ENCODE results near the gene CDO1.

The CDO1 gene

DNA sequence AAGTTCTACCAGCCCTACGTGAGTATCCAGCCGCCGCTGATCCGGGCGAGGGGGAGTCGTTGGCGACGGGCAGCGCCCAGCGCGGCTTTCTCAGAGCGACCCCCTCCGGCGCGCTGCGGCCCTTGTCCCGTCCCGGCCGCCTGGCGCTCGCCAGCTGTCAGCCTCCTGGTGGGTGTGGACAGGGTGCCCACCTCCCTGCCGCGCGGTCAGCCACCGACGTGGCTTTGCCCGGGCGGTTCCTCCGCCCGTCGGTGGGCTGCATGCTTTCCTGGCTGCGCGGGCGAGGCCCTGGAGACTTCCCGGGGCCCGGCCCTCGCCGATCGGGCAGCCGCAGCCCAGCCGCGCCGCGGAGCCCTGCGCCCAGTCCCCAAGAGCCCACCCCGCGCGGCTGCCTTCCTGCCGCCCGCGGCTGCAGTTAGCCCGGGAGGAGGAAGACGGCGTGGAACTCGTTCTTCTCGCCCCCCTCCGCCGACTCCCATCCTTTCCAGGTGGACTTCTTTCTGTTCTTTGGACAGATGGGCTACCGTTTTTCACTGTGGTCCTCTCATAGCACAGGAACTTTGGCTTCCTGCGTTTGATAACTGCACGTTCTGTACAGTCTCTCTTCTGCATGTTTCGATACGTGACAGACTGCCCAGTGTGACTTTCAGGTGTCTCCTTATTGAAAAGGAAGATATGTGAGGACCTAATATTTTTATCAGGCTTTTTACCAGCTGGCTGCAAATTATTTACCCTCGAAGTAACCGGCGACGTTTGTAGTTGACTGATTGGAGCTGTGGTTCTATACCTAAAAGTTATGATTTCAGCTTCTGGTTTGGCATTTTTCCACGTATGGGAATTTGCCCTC is 25.9 kb upstream of the CDO1 start:
- H3K27ac ChIP-seq: peak overlapping the region; percentile 88
- TF ChIP-seq CTCF (conservative IDR thresholded peaks at IDR 0.05): peak; percentile 44

DNA sequence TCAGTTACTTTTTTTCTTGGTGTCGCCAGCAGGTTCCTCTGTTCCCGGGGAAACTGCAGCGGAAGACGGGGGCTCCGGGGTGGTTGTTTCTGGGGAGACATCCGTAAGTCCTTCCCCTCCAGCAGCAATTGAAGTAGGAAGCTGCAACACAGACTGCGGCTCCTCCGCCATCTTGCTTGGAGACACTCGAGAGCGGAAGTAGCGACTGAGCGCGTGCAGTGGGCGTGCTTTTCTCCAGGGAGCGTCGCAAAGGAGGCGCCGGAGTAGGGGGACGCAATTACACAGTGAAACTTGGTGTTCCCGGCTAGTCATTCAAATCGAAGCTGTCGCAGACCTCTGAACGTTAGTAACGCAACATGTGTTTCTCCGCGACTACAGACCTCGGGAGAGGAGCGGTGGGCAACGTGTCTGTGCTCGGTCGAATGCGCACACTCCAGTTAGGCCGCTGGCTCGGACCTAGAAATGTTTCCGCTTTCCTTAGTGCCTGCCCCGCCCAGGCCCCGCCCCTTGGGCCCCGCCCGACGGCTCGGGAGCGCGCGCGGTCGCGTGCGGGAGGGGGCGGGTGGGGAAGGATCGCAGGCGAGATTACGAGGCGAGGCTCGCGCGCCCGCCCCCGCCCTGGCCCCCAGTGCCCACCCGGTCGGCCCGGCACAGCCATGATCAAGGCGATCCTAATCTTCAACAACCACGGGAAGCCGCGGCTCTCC is 25.1 kb upstream of the CDO1 start, which contains the start of the genes AP3S1 and ATG12:
TSS of gene AP3S1 (plus strand) at position 554 of the 707 bp plus-strand sequence. CDS start at position 657, 103 bp downstream.
TSS of gene ATG12 (minus strand) at position 184 of the 707 bp plus-strand sequence. CDS start at position 171, 13 bp downstream.
- TF ChIP-seq CTCF (conservative IDR thresholded peaks at IDR 0.05): no peak

GRCh38 chr5:115840873-115841272 is 24.4 kb upstream of the CDO1 start:
- peak overlapping the region; percentile 88 for H3K27ac ChIP-seq
- no peak for TF ChIP-seq CTCF (conservative IDR thresholded peaks at IDR 0.05)

More for the DNA sequence above, 25.1 kb upstream of the CDO1 start, which contains the start of the genes AP3S1 and ATG12:
- H3K27ac ChIP-seq: peak within 1 kb of the TSS; percentile 88

GRCh38 chr5:115838885-115839518 is 22.5 kb upstream of the CDO1 start:
- peak; percentile 76 for TF ChIP-seq CTCF (conservative IDR thresholded peaks at IDR 0.05)
- no peak overlapping the region; the same call in 1 of the 2 replicates for H3K27ac ChIP-seq

GRCh38 chr5:115835481-115835880 is 19.0 kb upstream of the CDO1 start:
- TF ChIP-seq CTCF (conservative IDR thresholded peaks at IDR 0.05): no peak
- no peak overlapping the region for H3K27ac ChIP-seq

DNA sequence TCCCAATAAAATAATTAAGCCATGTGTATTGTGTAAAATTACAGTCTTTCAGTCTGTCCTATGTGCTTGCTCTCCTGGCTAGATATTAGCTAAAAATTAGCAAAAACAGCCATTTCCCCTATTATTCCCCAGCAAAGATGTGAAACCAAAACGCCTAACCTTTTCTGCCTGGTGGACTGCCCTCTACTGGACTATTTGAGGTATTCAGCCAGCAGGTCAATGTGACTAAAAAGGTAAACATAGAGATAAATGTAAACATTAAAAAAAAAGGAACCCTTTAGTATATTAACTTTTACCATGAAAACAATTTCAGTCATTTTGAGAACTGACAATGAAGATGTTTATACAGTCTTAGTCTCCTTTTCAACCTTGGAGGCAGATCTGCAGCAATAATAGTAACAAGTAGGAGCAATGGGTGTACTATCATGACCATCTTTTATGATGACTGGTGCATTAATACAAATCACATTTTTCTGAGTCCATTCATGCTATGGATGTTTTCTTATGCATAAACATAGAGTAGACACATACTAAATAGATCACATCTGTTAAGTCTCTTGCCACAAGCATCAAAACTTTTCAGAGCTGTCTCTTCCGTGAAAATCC is 14.8 kb upstream of the CDO1 start:
- TF ChIP-seq CTCF (conservative IDR thresholded peaks at IDR 0.05): peak; percentile 94

More for the DNA sequence above, 14.8 kb upstream of the CDO1 start:
- no peak overlapping the region for H3K27ac ChIP-seq

Measured in VCaP (cell line).